HCT116 (cell line): ENCODE data around the gene OR13C4.

ENCODE experiments used
- CBX3 ChIP-seq: IDR thresholded peaks from 2 replicates; pipeline ENCODE4 v1.6.1; 2012; ENCODE audit warnings: low read depth
- EZH2 ChIP-seq: fragments of 200-600 bp; sonication (generic); IDR thresholded peaks from 2 replicates; pipeline ENCODE4 v1.6.1; 2017; ENCODE audit warnings: antibody characterized with exemption, mixed run types
- EZH2phosphoT487 ChIP-seq: fragments of 200-600 bp; IDR thresholded peaks from 2 replicates; pipeline ENCODE4 v1.6.1; 2018; ENCODE audit warnings: antibody characterized with exemption, borderline replicate concordance
- POLR2A ChIP-seq: IDR thresholded peaks from 2 replicates; pipeline ENCODE4 v1.7.0; 2011; ENCODE audit warnings: borderline replicate concordance; ENCODE audit not compliant: insufficient read depth, insufficient read length; ENCODE audit errors: extremely low read depth
- REST ChIP-seq: IDR thresholded peaks from 2 replicates; pipeline ENCODE4 v1.6.1; 2012; ENCODE audit warnings: low read depth
- ZBTB33 ChIP-seq: IDR thresholded peaks from 2 replicates; pipeline ENCODE4 v1.6.1; 2011; ENCODE audit warnings: mild to moderate bottlenecking, low read length, moderate library complexity; ENCODE audit not compliant: insufficient replicate concordance; ENCODE audit errors: extremely low read depth
- ZFX ChIP-seq: fragments of 450-650 bp; IDR thresholded peaks from 2 replicates; pipeline ENCODE4 v1.6.1; 2017
- ZNF274 ChIP-seq: fragments of 200-500 bp; sonication (Bioruptor generic); IDR thresholded peaks from 2 replicates; pipeline ENCODE4 v1.6.1; 2014; ENCODE audit warnings: mild to moderate bottlenecking, low read depth, low read length, inconsistent platforms
- TF ChIP-seq, protein P1 (sequence below), 3 experiments: fragments of 200-600 bp in 1 of 3; sonication (generic) in 1 of 3; IDR thresholded peaks in 2 of 3; conservative IDR thresholded peaks in 1 of 3; 2 replicates each; pipeline ENCODE4 v1.5.1; 2012 to 2017; ENCODE audit warnings: low read depth in 2 of 3, low read length in 2 of 3, antibody characterized with exemption in 1 of 3, borderline replicate concordance in 1 of 3, control low read depth in 1 of 3, mild to moderate bottlenecking in 1 of 3, mixed read lengths in 1 of 3, mixed run types in 1 of 3, moderate library complexity in 1 of 3; ENCODE audit not compliant: insufficient read depth in 1 of 3
- TF ChIP-seq, protein P2 (sequence below): IDR thresholded peaks from 2 replicates; pipeline ENCODE4 v1.6.1; 2012

GRCh38 chr9:104503963-104504362 is 23.0 kb downstream of the OR13C4 start, which contains the start of gene OR13F1:
- no peak for TF ChIP-seq EZH2phosphoT487
- TF ChIP-seq, protein P1, sequence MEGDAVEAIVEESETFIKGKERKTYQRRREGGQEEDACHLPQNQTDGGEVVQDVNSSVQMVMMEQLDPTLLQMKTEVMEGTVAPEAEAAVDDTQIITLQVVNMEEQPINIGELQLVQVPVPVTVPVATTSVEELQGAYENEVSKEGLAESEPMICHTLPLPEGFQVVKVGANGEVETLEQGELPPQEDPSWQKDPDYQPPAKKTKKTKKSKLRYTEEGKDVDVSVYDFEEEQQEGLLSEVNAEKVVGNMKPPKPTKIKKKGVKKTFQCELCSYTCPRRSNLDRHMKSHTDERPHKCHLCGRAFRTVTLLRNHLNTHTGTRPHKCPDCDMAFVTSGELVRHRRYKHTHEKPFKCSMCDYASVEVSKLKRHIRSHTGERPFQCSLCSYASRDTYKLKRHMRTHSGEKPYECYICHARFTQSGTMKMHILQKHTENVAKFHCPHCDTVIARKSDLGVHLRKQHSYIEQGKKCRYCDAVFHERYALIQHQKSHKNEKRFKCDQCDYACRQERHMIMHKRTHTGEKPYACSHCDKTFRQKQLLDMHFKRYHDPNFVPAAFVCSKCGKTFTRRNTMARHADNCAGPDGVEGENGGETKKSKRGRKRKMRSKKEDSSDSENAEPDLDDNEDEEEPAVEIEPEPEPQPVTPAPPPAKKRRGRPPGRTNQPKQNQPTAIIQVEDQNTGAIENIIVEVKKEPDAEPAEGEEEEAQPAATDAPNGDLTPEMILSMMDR (IDR thresholded peaks at IDR 0.05 in 2 of 3, conservative IDR thresholded peaks at IDR 0.05 in 1 of 3; ENCODE audit: borderline replicate concordance in 1 of 3, insufficient read depth in 1 of 3, low read depth in 2 of 3, low read length in 2 of 3) = no peak
- TF ChIP-seq CBX3 = no peak
- TF ChIP-seq EZH2 = no peak
- TF ChIP-seq REST = no peak
- TF ChIP-seq ZBTB33 = no peak
- no peak for TF ChIP-seq POLR2A
- TF ChIP-seq, protein P2, sequence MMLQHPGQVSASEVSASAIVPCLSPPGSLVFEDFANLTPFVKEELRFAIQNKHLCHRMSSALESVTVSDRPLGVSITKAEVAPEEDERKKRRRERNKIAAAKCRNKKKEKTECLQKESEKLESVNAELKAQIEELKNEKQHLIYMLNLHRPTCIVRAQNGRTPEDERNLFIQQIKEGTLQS = no peak
- TF ChIP-seq ZNF274 = no peak
- TF ChIP-seq ZFX = no peak
